ENCODE measurements around the gene NOL4L.

Gene NOL4L

GRCh38 chr20:32507998-32508774, 76.9 kb downstream of the NOL4L start:
- no peak overlapping the region for H3K27ac ChIP-seq
- TF ChIP-seq CTCF (conservative IDR thresholded peaks at IDR 0.05) = no peak

GRCh38 chr20:32506721-32507120, 78.4 kb downstream of the NOL4L start:
- no peak for TF ChIP-seq CTCF (conservative IDR thresholded peaks at IDR 0.05)
- no peak overlapping the region for H3K27ac ChIP-seq

- no peak for TF ChIP-seq CTCF (conservative IDR thresholded peaks at IDR 0.05)
- H3K27ac ChIP-seq = no peak overlapping the region
Measured at GRCh38 chr20:32505723-32506473, 79.2 kb downstream of the NOL4L start.

- H3K27ac ChIP-seq = no peak overlapping the region
- no peak for TF ChIP-seq CTCF (conservative IDR thresholded peaks at IDR 0.05)
Measured at GRCh38 chr20:32501709-32502108, 83.4 kb downstream of the NOL4L start.

GRCh38 chr20:32497589-32498224, 87.4 kb downstream of the NOL4L start:
- no peak overlapping the region for H3K27ac ChIP-seq
- no peak for TF ChIP-seq CTCF (conservative IDR thresholded peaks at IDR 0.05)

- TF ChIP-seq CTCF (conservative IDR thresholded peaks at IDR 0.05) = no peak
- H3K27ac ChIP-seq = no peak overlapping the region
Measured at GRCh38 chr20:32496811-32497533, 88.2 kb downstream of the NOL4L start.

- no peak for TF ChIP-seq CTCF (conservative IDR thresholded peaks at IDR 0.05)
- no peak overlapping the region for H3K27ac ChIP-seq
Measured at GRCh38 chr20:32495949-32496348, 89.2 kb downstream of the NOL4L start.
